Type B pancreatic cell (in vitro differentiated cells): ENCODE results near the gene SLC9A9. TPM values are rescaled to one million over a fixed set of nuclear protein-coding genes. Genes with fewer than 3 reads are reported as not detected.

Experiments used
- DNase-seq: peaks from one replicate; pipeline ENCODE4 v3.0.0; 2021; ENCODE audit warnings: mixed read lengths; ENCODE audit not compliant: unreplicated experiment; ENCODE audit errors: extremely low spot score
- H3K27ac Mint-ChIP-seq: 2 replicates; pipeline ENCODE4 v1.8.0; 2021; ENCODE audit warnings: mild to moderate bottlenecking, mixed read lengths
- H3K27me3 Mint-ChIP-seq: 2 replicates; pipeline ENCODE4 v1.8.0; 2021; ENCODE audit warnings: mixed read lengths
- H3K36me3 Mint-ChIP-seq: 2 replicates; pipeline ENCODE4 v1.8.0; 2021; ENCODE audit warnings: mixed read lengths
- H3K4me1 Mint-ChIP-seq: one replicate; pipeline ENCODE4 v1.8.0; 2021; ENCODE audit warnings: mixed read lengths; ENCODE audit not compliant: unreplicated experiment
- H3K4me3 Mint-ChIP-seq: 2 replicates; pipeline ENCODE4 v1.8.0; 2021; ENCODE audit warnings: mild to moderate bottlenecking, mixed read lengths
- H3K9me3 Mint-ChIP-seq: 2 replicates; pipeline ENCODE4 v1.8.0; 2021; ENCODE audit warnings: mixed read lengths
- CTCF ChIP-seq: fragments of 200-600 bp; sonication (generic); conservative IDR thresholded peaks from 2 replicates; pipeline ENCODE4 v1.5.0; 2021; ENCODE audit warnings: antibody characterized with exemption, mild to moderate bottlenecking
- long read RNA-seq: library from polyadenylated mRNA; unstranded; transcript quantifications from one replicate; pipeline ENCODE4 v2.0.0, GENCODE V29; 2020
- total RNA-seq: library from RNA; stranded (reverse); gene quantifications from 2 replicates; pipeline ENCODE4 v1.2.1, GENCODE V29; 2021; ENCODE audit warnings: low replicate concordance

Gene SLC9A9
- 0.50 and 2.7 TPM in 2 replicates for total RNA-seq
- long read RNA-seq, partial matches to known transcripts, result 1 of 2 reads
- long read RNA-seq, other reads (novel, unspliced or antisense), result 0 of 2 reads

GRCh38 chr3:143847787-143848631 is at the start of gene SLC9A9:
Gene SLC9A9 (minus strand): TSS chr3:143848468. CDS start chr3:143848322, 146 bp downstream.
- TF ChIP-seq CTCF, result no peak
- H3K36me3 Mint-ChIP-seq, result no peaks in the 10 kb centered on the region
- H3K4me3 Mint-ChIP-seq, result peak within 1 kb of the TSS; percentile 90
- H3K9me3 Mint-ChIP-seq, result no peaks in the 10 kb centered on the region
- DNase-seq, result no peak
- H3K4me1 Mint-ChIP-seq, result peaks cover 14% of the 10 kb centered on the region
- peaks cover 10% of the 10 kb centered on the region for H3K27me3 Mint-ChIP-seq
- peak within 1 kb of the TSS; percentile 70 for H3K27ac Mint-ChIP-seq

DNA sequence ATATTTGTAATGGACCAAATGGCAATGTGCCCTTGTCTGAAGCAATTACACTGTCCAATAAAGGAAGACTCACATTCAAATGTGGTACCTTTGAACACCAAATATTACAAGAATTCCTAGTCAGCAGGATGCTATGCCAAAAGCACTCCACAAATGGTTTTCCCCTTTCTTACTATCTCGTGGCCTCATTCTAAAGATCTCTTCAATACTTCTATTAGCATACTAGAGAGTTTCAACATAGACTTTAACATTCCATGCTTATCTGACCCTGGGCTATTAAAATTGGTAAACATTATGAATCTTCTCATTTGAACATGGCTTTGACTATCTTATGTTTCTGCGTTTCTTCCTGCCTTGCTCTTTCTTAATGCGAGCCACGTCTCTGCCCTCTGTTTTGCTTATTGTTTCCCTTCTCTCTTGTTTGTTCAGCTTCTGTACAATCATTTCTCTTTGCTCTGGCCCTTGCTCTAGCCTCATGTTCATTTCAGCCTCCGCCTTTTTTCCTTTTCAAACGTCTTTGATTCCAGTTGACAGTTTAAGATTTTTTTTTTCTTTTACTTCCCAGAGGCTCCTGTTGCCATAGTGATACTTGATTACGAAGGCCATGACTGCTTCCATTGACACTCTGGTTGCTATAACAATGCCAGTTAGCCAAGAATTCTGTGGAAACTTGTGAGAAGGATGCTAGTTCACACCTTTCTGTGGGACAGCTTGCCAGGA is 49.5 kb upstream of the SLC9A9 start:
- TF ChIP-seq CTCF, result no peak
- H3K4me1 Mint-ChIP-seq, result peaks cover 7% of the 10 kb centered on the region
- H3K9me3 Mint-ChIP-seq, result peaks cover 1% of the 10 kb centered on the region
- H3K36me3 Mint-ChIP-seq, result no peaks in the 10 kb centered on the region
- peak overlapping the region; percentile 0 for H3K4me3 Mint-ChIP-seq
- DNase-seq, result no peak
- peak overlapping the region; percentile 7 for H3K27ac Mint-ChIP-seq
- peaks cover 1% of the 10 kb centered on the region for H3K27me3 Mint-ChIP-seq

DNA sequence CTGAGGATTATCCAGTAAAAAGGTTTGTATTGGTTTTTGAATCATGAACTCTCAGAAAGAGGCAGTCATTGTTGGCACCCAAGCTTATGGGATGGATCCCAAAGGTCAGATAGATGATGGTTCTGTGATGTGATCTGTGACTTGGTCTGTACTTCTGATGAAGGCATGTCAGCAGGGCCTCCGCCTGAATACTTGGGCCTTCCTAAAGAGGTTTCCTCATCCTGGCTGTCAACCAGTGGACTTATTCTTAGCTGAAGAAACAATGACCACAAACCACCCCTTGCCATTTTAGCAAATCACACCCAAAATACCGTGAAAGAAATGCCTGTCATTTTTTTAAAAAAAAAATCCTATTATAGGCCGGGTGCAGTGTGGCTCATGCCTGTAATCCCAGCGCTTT is 48.2 kb upstream of the SLC9A9 start:
- no peaks in the 10 kb centered on the region for H3K36me3 Mint-ChIP-seq
- H3K9me3 Mint-ChIP-seq, result no peaks in the 10 kb centered on the region
- no peaks in the 10 kb centered on the region for H3K27me3 Mint-ChIP-seq
- H3K27ac Mint-ChIP-seq, result no peak overlapping the region
- TF ChIP-seq CTCF, result no peak
- DNase-seq, result no peak
- H3K4me3 Mint-ChIP-seq, result no peak overlapping the region
- peaks cover 7% of the 10 kb centered on the region for H3K4me1 Mint-ChIP-seq

DNA sequence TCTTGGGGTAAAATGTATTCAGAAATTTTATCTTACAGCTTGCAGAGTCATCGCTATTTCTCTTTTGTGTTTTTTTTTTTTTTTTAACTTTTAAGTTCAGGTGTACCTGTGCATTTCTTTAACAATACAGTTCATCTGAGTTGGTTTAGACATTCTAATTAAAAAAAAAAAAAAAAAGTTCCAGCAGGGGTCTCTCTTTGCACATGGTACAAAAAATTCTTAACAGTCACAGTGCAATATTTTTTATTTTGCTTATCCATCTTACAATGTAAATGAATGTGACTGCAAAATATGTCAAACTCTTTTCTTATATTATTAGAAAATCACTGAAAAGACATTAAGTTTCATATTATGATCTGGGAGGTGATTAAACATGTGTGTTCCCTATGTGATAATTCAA is 47.5 kb upstream of the SLC9A9 start:
- no peak overlapping the region for H3K4me3 Mint-ChIP-seq
- peaks cover 7% of the 10 kb centered on the region for H3K4me1 Mint-ChIP-seq
- no peaks in the 10 kb centered on the region for H3K27me3 Mint-ChIP-seq
- no peaks in the 10 kb centered on the region for H3K9me3 Mint-ChIP-seq
- no peak overlapping the region for H3K27ac Mint-ChIP-seq
- no peak for DNase-seq
- peak; percentile 66 for TF ChIP-seq CTCF
- no peaks in the 10 kb centered on the region for H3K36me3 Mint-ChIP-seq

DNA sequence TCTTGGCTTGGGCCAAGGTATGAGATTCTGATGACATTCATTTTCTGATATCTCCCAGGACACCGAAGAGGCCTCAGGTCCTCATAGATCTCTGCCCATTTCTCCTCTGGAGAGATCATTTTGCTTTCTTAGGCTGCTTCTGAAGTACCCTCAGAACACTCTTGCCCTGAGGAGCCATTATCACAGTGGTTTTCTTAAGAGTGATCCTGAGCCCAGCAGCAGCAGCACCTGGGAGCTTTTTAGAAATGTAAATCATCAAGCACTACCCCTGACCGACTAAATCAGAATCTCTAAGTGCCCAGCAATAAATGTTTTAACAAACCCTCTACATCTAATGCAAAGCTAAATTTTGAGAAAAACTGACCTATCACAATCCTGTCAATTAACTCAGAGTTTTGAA is 40.6 kb upstream of the SLC9A9 start:
- Mint-ChIP-seq H3K9me3 (no peaks in the 10 kb centered on the region), H3K27me3 (no peaks in the 10 kb centered on the region), H3K27ac (no peak overlapping the region), H3K4me1 (peaks cover 4% of the 10 kb centered on the region), H3K36me3 (no peaks in the 10 kb centered on the region), H3K4me3 (no peak overlapping the region)
- DNase-seq, result no peak
- no peak for TF ChIP-seq CTCF
